Stomach (tissue), 4 donors: Measurements from ENCODE around the gene CLDN22.

ENCODE experiments used
- CTCF ChIP-seq, 7 experiments: fragments of 450-650 bp in 4 of 7; fragments of 200-600 bp in 3 of 7; sonication (generic) in 3 of 7; IDR thresholded peaks; one replicate each; pipeline ENCODE4 v1.5.1; 2016 to 2019; ENCODE audit warnings: antibody characterized with exemption in 7 of 7, control low read depth in 2 of 7, mild to moderate bottlenecking in 1 of 7
- POLR2A ChIP-seq, 4 donors: fragments of 450-650 bp; IDR thresholded peaks; one replicate each; pipeline ENCODE4 v1.6.1; 2016; ENCODE audit warnings: antibody characterized with exemption in 4 of 4, control low read depth in 2 of 4, mild to moderate bottlenecking in 1 of 4, moderate library complexity in 1 of 4

GRCh38 chr4:183321079-183321478, 1.0 kb upstream of the CLDN22 start:
- TF ChIP-seq CTCF (IDR thresholded peaks at IDR 0.05) (no peak), POLR2A (IDR thresholded peaks at IDR 0.05) (no peak)
